Stimulated activated CD8-positive, alpha-beta memory T cell treated with anti-CD3 and anti-CD28 coated beads, Interleukin-4, amount 100 ng/mL, for 4 hours (primary cell): Measurements from ENCODE around the gene SSPN.

ENCODE experiments used
- DNase-seq, 2 donors: peaks; one replicate each; pipeline ENCODE4 v3.0.0-alpha.2; 2020; ENCODE audit warnings: low read depth in 2 of 2, low spot score in 1 of 2

The SSPN gene

GRCh38 chr12:26281320-26281719 is 85.9 kb downstream of the SSPN start:
- no peak for DNase-seq

GRCh38 chr12:26282339-26282940 is 87.1 kb downstream of the SSPN start:
- DNase-seq, result no peak

DNA sequence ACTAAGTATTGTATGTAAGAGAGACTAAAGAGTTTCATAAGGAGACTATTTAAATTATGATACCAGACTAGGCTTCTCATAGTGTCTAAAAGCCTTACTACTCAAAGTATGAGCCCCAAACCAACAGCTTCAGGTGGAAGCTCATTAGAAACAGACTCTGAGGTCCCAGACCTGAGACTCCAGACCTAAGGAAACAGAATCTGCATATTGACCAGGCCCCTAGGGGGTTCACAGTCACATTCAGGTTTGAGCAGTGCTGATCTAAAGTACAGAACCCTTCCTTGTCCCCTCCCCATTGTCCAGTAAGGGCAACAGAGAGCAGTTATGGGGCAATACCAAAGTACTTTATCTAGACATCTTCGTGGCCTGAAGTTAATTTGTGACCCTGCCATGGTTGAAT is 87.7 kb downstream of the SSPN start:
- no peak for DNase-seq

- DNase-seq, result no peak
Observed at GRCh38 chr12:26283617-26284016, 88.2 kb downstream of the SSPN start.

DNA sequence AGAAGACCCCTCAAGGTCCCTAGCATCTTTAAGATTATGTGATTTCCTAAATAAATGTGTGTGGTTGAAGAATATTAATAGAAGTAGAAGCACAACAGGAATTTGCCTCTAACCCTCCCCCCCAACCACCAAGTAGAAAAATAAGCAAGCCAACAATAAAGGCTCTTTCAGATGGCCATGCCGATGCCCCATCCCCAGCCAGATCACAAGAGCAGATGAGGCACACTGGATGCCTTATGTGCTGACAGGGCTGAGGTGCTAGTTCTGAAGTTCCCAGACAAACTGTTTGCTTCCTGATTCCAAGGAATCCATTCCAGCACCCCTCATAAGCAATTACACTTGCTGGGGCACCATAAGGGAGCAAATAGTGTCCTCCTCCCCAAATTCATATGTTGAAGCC is 90.0 kb downstream of the SSPN start:
- no peak for DNase-seq

- DNase-seq, result no peak
Observed at GRCh38 chr12:26286186-26286585, 90.8 kb downstream of the SSPN start.

DNA sequence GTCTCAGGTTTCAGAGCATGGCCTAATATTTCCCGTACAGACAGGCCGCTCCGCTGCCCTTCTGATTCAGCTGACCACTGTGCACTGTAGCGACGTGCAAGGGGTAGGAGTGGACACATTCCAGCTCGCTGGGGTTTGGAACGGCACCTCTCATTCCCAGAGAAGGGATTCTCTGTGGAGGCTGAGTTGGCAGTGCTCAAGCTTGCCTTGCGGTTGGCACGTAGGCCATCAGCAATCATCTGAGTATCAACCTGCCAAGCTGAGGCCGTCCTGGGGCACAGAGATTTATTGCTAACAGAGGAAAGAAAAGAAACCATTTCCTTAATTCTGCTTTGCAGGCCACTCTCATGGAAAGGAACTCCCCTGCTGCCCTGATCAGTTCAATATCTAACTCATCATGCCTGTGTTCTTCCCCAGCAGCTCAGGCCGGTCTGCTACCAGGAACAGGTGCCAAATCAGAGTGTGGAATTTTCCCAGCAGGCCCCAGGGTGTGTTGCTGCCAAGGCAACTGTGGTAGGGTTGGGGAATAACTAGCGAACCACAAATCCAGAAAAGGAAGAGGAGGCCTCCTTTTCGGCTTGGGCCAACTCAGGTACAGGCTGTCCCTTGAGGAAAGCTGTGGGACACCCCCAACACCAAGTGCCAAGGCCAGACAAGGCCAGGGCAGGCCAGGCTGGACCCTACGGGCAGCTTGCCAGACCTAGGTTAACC is 92.5 kb downstream of the SSPN start:
- no peak for DNase-seq

DNA sequence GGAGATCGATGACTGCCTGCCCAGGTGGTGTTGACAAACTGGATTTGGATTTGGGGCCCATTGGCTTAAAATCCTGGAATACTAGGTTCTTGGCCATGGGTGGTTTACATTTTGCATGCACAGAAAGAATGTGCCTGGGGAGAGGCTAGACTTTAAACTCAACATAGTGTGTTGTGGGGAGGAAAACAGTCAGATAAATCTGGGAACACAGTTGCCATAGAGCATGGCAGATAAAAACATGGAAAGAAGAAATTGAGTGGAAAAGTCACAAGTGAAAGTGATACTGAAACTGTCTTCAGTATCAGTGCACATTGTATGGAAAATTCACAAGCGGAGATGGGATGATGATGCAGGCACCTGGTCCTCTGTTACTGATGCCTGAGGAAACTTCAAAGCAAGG is 95.2 kb downstream of the SSPN start:
- DNase-seq, result no peak

- no peak for DNase-seq
Observed at GRCh38 chr12:26292596-26292995, 97.2 kb downstream of the SSPN start.

DNA sequence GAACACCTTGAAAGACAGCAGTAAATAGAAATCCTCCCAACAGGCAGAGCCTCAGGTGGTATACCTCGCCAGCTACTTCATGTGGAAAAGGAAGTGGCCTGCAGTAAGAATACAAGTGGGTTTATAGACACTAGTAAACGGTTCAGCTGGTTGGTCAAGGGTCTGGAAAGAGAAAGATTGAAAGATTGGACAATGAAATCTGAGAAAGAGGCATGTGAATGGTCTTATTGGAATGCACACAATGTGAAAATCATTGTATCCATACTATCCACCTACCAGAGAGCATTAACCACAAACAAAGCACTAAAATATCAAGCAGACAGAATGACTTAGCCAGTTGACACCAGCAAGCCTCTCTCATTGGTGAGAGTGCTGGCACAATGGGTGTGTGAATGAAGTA is 98.2 kb downstream of the SSPN start:
- no peak for DNase-seq

DNA sequence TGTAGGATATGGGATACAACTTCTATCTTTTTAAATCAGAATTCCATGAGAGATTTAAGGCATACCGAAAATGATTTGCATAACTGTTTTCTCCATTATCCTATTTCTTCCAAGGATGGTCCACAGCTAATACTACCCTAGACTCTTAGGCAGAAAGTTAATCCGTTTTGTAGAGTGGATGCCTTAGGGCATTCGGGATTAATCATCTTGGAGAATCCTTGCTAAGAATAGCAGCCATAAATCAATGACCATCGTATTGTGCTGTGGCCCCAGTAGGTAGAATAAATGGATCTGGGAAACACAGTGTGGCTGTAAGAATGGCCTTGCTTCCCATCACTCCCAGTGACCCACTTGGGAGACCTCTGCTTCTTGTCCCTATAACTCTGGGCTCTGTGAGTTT is 99.6 kb downstream of the SSPN start:
- DNase-seq, result no peak

DNA sequence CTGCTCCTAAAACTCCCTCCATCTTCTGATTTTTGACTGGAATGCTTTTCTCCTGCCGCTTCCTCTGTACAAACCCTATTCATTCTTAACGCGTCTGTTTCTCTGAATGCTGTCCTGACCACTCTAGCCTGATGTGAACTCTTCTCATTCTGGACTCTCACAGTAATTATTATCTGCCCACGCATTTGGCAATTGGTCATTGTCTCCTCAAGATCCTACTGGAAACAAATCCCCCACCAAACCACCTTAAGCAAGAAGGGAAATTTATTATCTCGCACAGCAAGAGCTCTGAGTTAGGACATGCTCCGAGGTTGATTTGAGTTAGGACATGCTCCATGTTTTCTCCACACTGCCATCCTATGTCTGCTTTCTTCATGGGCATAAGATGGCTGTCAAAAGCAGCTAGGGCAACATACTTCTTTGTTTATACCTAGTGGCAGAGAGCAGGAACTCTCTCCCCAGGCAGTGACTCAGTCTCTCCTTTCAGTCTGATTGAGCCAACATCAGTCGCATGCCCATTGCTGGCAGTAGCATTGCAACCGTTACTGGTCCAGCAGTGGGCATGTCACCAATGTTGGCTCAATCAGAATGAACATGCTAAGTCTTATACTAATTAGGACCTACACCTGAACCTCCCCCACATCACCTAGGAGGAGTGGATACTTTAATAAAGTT is 102.2 kb downstream of the SSPN start:
- DNase-seq, result no peak

- no peak for DNase-seq
Observed at GRCh38 chr12:26298785-26299621, 103.6 kb downstream of the SSPN start.

- DNase-seq, result no peak
Observed at GRCh38 chr12:26299751-26300150, 104.4 kb downstream of the SSPN start.
